NCI-H524 treated with DMSO at 0.1 percent for 48 hours (cell line): Measurements from ENCODE around the gene ADCY3.
A peak's percentile ranks its signal among the peaks of the same experiment; 100 is the strongest.
"Not testable (repeated sequence)": the region's sequence is repeated elsewhere in the genome, so short reads cannot be mapped to it uniquely, and the experiment has no call there.

ENCODE experiments used
- DNase-seq: peaks from one replicate; lab custom pipeline; 2025; lab: John Stamatoyannopoulos, UW

ADCY3 gene

GRCh38 chr2:24809316-24810007 lies 110.6 kb downstream of the ADCY3 start:
- no peak for DNase-seq

- DNase-seq: no peak
These were observed 113.4 kb downstream of the ADCY3 start for GRCh38 chr2:24806661-24807036.

GRCh38 chr2:24805811-24806660 lies 114.0 kb downstream of the ADCY3 start:
- not testable (repeated sequence) for DNase-seq

- DNase-seq: not testable (repeated sequence)
These were observed 119.5 kb downstream of the ADCY3 start for GRCh38 chr2:24800487-24800886.

DNA sequence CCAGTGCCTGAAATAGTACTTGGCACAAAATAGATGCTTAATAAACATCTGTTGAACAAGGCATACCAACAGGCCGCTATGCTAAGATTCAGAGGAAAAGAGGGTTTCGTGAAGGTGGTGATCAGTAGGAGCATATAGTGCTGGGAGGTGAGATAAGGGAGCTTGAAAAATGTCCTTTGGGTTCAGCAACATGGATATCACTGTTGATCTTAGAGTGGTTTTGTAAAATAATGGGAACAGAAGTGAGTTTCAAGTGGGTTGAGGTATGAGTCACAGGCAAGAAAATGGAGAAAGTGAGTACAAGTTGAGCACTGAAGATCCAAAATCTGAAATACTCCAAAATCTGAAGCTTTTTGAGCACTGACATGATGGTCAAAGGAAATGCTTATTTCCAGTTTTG lies 122.4 kb downstream of the ADCY3 start:
- no peak for DNase-seq

DNA sequence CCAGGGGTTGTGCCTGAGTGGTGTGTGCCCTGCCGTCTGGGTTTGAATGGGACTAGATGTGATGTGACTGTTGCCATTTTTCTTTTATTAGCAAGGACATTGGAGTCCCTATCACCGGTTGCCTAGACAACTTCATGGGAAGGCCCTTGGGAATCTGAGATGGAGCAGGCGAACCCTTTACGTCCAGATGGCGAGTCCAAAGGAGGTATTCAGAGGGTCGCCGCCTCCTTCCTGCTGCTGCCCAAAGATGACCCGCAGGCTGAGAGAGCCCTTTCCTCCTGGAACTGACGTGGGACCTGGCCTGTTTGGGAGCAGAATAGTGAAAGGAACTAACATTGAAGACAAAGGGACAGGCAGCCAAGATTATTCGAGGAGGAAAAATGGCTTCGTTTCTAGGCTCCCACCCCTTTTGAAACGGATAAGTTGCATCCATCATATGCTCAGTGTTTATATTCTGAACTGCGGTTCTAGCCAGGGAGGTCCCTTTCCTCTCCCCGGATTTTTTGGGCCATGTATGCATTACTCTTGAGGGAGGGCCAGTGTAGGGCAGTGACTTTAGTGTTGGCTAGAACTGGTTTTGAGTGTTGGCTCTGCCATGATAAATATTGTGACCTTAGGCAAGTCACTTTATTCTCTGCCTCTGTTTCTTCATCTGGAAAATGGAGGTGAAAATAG lies 126.1 kb downstream of the ADCY3 start:
- DNase-seq: peak; percentile 25

- peak; percentile 88 for DNase-seq
These were observed 126.9 kb downstream of the ADCY3 start, which contains the start of the genes CENPO and PTRHD1 for GRCh38 chr2:24792874-24793760. TSS of gene CENPO (plus strand) at chr2:24793425. CDS start at chr2:24793920, 495 bp downstream. TSS of gene PTRHD1 (minus strand) at chr2:24793391. CDS start at chr2:24793377, 14 bp downstream.

DNA sequence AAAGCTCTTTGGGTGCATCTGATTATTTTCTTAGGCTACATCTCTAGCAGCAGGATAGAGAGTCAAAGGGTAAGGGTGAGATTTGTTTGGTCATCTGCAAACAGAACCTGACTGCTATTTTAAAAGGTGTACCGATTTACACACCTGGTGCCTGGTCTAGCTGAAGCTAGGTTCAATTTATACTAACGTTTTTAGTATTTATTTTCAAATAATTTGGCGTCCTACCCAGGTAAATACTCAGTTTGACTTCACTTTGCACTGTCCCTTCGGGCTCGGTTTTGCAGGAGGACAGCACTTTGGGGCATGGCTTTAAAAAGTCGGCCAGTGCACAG lies 127.5 kb downstream of the ADCY3 start:
- DNase-seq: no peak

GRCh38 chr2:24791452-24791851 lies 128.6 kb downstream of the ADCY3 start:
- DNase-seq: no peak

- no peak for DNase-seq
These were observed 131.2 kb downstream of the ADCY3 start for GRCh38 chr2:24788816-24789215.

GRCh38 chr2:24787532-24787931 lies 132.5 kb downstream of the ADCY3 start:
- DNase-seq: no peak

- DNase-seq: no peak
These were observed 134.2 kb downstream of the ADCY3 start for GRCh38 chr2:24785671-24786321.

GRCh38 chr2:24783641-24784040 lies 136.4 kb downstream of the ADCY3 start:
- DNase-seq: no peak

GRCh38 chr2:24779116-24779515 lies 140.9 kb downstream of the ADCY3 start:
- no peak for DNase-seq

- no peak for DNase-seq
These were observed 145.7 kb downstream of the ADCY3 start for GRCh38 chr2:24774373-24774772.

DNA sequence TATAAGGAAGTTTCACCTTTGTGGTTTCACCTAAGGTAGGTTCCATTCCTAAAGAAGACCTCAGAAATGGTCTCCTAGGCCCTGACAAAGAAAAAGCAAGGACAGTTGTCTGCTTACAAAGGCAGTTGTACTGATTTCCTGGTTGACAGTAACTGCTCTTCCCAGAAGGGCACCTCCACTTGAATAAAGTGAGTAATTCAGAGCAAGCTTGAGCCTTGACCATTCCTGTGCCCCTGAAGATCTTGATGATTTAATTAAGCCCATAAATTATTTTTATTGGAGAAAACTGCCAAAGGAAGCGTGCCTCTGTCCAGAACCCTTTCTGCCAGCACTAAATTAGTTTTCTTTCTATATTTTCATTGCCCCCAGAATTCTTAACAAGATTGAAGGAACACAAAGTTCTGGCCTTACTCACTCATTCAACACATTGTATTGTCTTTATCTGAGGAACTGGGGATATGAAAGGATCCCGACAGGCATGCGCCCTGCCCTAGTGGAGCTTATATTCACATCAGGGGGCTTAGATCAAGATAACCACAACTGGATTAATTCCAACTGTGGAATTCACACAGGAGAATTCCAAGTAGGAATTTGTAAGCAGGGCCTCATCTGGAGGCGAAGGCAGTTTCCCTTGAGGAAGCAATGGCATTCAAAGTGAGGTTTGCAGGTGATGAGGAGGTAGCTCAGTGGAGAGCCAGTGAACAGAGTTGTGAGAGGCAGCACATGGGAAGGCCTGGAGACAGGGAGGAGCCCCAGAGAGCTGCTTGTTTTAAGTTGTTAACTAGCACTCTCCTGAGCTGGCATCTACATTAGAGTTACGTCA lies 148.1 kb downstream of the ADCY3 start:
- no peak for DNase-seq

GRCh38 chr2:24771061-24771460 lies 149.0 kb downstream of the ADCY3 start:
- no peak for DNase-seq
